GM23338 (cell line): Measurements from ENCODE around the gene LAMC3. TPM values are rescaled to one million over a fixed set of nuclear protein-coding genes. Genes with fewer than 3 reads are reported as not detected.

Experiments
- ATAC-seq: fragments of 200-7000 bp; cut with Tn5 transposase; 3 replicates; pipeline ENCODE4 v1.9.1; 2020
- DNase-seq: peaks from one replicate; pipeline ENCODE4 v3.0.0-alpha.2; 2015; ENCODE audit warnings: low spot score
- H2AFZ ChIP-seq: fragments of 200-600 bp; sonication (generic); 2 replicates; pipeline ENCODE4 v1.8.0; 2016; ENCODE audit warnings: antibody characterized with exemption, mild to moderate bottlenecking, moderate library complexity
- H3F3A ChIP-seq: fragments of 200-600 bp; sonication (generic); replicated peaks from 2 replicates; pipeline ENCODE4 v1.8.0; 2017; ENCODE audit warnings: antibody characterized with exemption, mixed run types, low read depth
- H3K27ac ChIP-seq: fragments of 200-600 bp; sonication (generic); 2 replicates; pipeline ENCODE4 v1.6.1; 2016; ENCODE audit warnings: low read depth
- H3K27me3 ChIP-seq: fragments of 200-600 bp; sonication (generic); 2 replicates; pipeline ENCODE4 v1.8.0; 2016; ENCODE audit warnings: mild to moderate bottlenecking, mixed run types, moderate library complexity; ENCODE audit not compliant: insufficient read depth
- H3K36me3 ChIP-seq: fragments of 200-600 bp; sonication (generic); 2 replicates; pipeline ENCODE4 v1.8.0; 2016; ENCODE audit warnings: mild to moderate bottlenecking; ENCODE audit not compliant: insufficient read depth
- H3K4me1 ChIP-seq: fragments of 200-600 bp; sonication (generic); 2 replicates; pipeline ENCODE4 v1.8.0; 2016; ENCODE audit warnings: mild to moderate bottlenecking, moderate library complexity; ENCODE audit not compliant: insufficient read depth
- H3K4me2 ChIP-seq: fragments of 200-600 bp; sonication (generic); 2 replicates; pipeline ENCODE4 v1.7.1; 2017; ENCODE audit warnings: mixed run types
- H3K4me3 ChIP-seq: fragments of 200-600 bp; sonication (generic); 2 replicates; pipeline ENCODE4 v1.6.1; 2016; ENCODE audit warnings: mixed run types
- H3K79me2 ChIP-seq: fragments of 200-600 bp; sonication (generic); replicated peaks from 2 replicates; pipeline ENCODE4 v1.8.0; 2017; ENCODE audit warnings: mild to moderate bottlenecking; ENCODE audit not compliant: insufficient read depth
- H3K9me2 ChIP-seq: fragments of 200-600 bp; sonication (generic); 2 replicates; pipeline ENCODE4 v1.8.0; 2017; ENCODE audit not compliant: insufficient read depth
- H4K20me1 ChIP-seq: fragments of 200-600 bp; sonication (generic); replicated peaks from 2 replicates; pipeline ENCODE4 v1.8.0; 2017; ENCODE audit warnings: mild to moderate bottlenecking; ENCODE audit not compliant: insufficient read depth
- H3K27ac Mint-ChIP-seq: 2 replicates; pipeline ENCODE4 v1.8.0; 2020; ENCODE audit warnings: inconsistent platforms, mild to moderate bottlenecking, moderate library complexity, mixed read lengths
- H3K27me3 Mint-ChIP-seq: 3 replicates; pipeline ENCODE4 v1.8.0; 2022; ENCODE audit warnings: low read depth, mild to moderate bottlenecking, moderate library complexity, mixed read lengths, inconsistent platforms; ENCODE audit not compliant: insufficient read depth, poor library complexity
- H3K36me3 Mint-ChIP-seq: 3 replicates; pipeline ENCODE4 v1.8.0; 2021; ENCODE audit warnings: low read depth, mild to moderate bottlenecking, inconsistent platforms, moderate library complexity, mixed read lengths
- H3K4me1 Mint-ChIP-seq: 3 replicates; pipeline ENCODE4 v1.8.0; 2020; ENCODE audit warnings: mild to moderate bottlenecking, inconsistent platforms, mixed read lengths
- H3K4me3 Mint-ChIP-seq: 3 replicates; pipeline ENCODE4 v1.8.0; 2021; ENCODE audit warnings: moderate library complexity, mild to moderate bottlenecking, inconsistent platforms, mixed read lengths
- H3K9me3 Mint-ChIP-seq: 3 replicates; pipeline ENCODE4 v1.8.0; 2020; ENCODE audit warnings: moderate library complexity, mild to moderate bottlenecking, inconsistent platforms, mixed read lengths
- CREB1 ChIP-seq: fragments of 250-450 bp; sonication (Bioruptor Pico); IDR thresholded peaks from 2 replicates; pipeline ENCODE4 v1.5.0; 2020; ENCODE audit warnings: low read depth, mild to moderate bottlenecking, moderate library complexity
- EZH2phosphoT487 ChIP-seq: fragments of 200-600 bp; sonication (generic); IDR thresholded peaks from one replicate; pipeline ENCODE4 v1.8.1; 2018; ENCODE audit warnings: antibody characterized with exemption; ENCODE audit not compliant: unreplicated experiment
- JUNB ChIP-seq: IDR thresholded peaks from one replicate; pipeline ENCODE4 v1.6.1; 2016; ENCODE audit warnings: antibody characterized with exemption; ENCODE audit not compliant: unreplicated experiment
- NANOG ChIP-seq: IDR thresholded peaks from 2 replicates; pipeline ENCODE4 v1.6.1; 2016; ENCODE audit warnings: antibody characterized with exemption, borderline replicate concordance
- POLR2AphosphoS5 ChIP-seq: IDR thresholded peaks from 2 replicates; pipeline ENCODE4 v1.6.1; 2016; ENCODE audit warnings: antibody characterized with exemption, low read depth
- ZNF114 ChIP-seq: fragments of 250-450 bp; sonication (Bioruptor Pico); IDR thresholded peaks from 2 replicates; pipeline ENCODE4 v1.5.0; 2020; ENCODE audit warnings: mild to moderate bottlenecking, moderate library complexity
- ZNF331 ChIP-seq: fragments of 250-450 bp; sonication (Bioruptor Pico); IDR thresholded peaks from 2 replicates; pipeline ENCODE4 v1.5.0; 2020; ENCODE audit warnings: low read depth, mild to moderate bottlenecking, moderate library complexity
- polyA plus RNA-seq: library from polyadenylated mRNA; unstranded; fragments of >200 nt; fragmentation: Nextera tagmentation; extraction: Ambion mirVana; gene quantifications from 2 replicates; pipeline ENCODE4 v1.2.1, GENCODE V29; 2016
- total RNA-seq: library from RNA; depleted of rRNA; stranded (reverse); fragments of >200 nt; shearing (Covaris generic); gene quantifications from 2 replicates; pipeline ENCODE4 v1.2.3, GENCODE V29; 2014
- TF ChIP-seq, protein P1 (sequence below), 2 experiments: fragments of 200-600 bp in 1 of 2; sonication (generic) in 1 of 2; conservative IDR thresholded peaks; 2 replicates each; pipeline versions ENCODE4 v1.5.1 to v1.6.1; 2016 to 2017; ENCODE audit warnings: antibody characterized with exemption in 2 of 2, low read depth in 2 of 2, mild to moderate bottlenecking in 2 of 2, moderate library complexity in 1 of 2
- TF ChIP-seq, protein P2 (sequence below): IDR thresholded peaks from one replicate; pipeline ENCODE4 v1.6.1; 2018; ENCODE audit warnings: antibody characterized with exemption; ENCODE audit not compliant: unreplicated experiment

The LAMC3 gene
- total and polyA plus RNA-seq, 2 experiments from 2014 or later, result 9.0 to 27.4 TPM

DNA sequence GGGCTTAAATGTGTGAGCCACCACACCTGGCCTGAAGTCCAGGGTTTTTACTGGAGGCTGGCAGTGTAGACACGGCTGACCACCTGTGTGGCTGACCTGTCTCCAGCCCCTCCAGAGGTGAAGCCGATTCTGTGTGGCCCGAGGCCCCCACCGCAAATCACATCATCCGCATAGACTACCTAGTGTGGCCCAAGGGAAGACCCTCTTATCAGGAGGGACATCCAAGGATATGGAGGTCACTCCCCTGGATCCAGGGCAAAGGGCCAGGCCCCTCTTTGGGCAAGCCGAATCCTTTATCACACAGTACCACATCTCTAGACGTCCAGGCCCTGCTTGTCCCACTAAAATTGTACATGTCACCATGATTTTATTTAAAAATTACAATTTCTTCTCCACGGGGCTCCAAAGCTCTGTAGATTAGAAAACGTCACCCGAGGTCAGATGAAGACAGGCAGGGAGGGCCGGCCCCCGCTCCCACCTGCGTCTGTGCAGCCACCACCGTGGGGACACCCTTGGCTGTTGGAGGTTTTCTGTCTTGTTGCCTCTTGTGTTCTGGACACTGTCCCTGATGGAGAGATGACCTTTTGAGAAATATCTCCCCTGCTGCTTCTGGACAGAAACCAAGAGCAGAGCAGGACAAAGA lies 20.1 kb downstream of the LAMC3 start (continued):
- TF ChIP-seq, protein P1, sequence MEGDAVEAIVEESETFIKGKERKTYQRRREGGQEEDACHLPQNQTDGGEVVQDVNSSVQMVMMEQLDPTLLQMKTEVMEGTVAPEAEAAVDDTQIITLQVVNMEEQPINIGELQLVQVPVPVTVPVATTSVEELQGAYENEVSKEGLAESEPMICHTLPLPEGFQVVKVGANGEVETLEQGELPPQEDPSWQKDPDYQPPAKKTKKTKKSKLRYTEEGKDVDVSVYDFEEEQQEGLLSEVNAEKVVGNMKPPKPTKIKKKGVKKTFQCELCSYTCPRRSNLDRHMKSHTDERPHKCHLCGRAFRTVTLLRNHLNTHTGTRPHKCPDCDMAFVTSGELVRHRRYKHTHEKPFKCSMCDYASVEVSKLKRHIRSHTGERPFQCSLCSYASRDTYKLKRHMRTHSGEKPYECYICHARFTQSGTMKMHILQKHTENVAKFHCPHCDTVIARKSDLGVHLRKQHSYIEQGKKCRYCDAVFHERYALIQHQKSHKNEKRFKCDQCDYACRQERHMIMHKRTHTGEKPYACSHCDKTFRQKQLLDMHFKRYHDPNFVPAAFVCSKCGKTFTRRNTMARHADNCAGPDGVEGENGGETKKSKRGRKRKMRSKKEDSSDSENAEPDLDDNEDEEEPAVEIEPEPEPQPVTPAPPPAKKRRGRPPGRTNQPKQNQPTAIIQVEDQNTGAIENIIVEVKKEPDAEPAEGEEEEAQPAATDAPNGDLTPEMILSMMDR (conservative IDR thresholded peaks at IDR 0.05; ENCODE audit: low read depth in 2 of 2), result no peak
- TF ChIP-seq NANOG (no peak), POLR2AphosphoS5 (no peak), JUNB (no peak), ZNF331 (CRISPR knock-in tag) (no peak), EZH2phosphoT487 (no peak), ZNF114 (CRISPR knock-in tag) (no peak), CREB1 (CRISPR knock-in tag) (no peak)
- TF ChIP-seq, protein P2, sequence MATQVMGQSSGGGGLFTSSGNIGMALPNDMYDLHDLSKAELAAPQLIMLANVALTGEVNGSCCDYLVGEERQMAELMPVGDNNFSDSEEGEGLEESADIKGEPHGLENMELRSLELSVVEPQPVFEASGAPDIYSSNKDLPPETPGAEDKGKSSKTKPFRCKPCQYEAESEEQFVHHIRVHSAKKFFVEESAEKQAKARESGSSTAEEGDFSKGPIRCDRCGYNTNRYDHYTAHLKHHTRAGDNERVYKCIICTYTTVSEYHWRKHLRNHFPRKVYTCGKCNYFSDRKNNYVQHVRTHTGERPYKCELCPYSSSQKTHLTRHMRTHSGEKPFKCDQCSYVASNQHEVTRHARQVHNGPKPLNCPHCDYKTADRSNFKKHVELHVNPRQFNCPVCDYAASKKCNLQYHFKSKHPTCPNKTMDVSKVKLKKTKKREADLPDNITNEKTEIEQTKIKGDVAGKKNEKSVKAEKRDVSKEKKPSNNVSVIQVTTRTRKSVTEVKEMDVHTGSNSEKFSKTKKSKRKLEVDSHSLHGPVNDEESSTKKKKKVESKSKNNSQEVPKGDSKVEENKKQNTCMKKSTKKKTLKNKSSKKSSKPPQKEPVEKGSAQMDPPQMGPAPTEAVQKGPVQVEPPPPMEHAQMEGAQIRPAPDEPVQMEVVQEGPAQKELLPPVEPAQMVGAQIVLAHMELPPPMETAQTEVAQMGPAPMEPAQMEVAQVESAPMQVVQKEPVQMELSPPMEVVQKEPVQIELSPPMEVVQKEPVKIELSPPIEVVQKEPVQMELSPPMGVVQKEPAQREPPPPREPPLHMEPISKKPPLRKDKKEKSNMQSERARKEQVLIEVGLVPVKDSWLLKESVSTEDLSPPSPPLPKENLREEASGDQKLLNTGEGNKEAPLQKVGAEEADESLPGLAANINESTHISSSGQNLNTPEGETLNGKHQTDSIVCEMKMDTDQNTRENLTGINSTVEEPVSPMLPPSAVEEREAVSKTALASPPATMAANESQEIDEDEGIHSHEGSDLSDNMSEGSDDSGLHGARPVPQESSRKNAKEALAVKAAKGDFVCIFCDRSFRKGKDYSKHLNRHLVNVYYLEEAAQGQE, result no peak

DNA sequence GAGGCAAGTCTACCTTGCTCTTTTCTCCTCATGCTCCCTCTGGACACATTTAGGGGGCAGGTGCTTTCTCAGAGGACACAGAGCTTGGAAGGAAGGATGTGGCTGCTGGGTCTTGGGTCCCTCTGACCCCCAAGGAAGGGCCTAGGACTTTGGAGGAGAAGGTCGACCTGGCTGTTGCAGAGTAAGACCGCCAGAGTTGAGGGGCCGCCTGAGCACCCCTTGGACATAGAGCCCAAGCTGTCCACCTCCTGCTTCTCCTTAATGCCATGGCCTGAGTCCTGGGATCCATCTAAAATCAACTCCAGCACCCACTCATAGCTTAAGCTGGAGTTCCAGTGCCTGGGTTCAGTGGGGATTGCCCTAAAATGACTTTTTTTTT lies 20.6 kb downstream of the LAMC3 start:
- Histone ChIP-seq H3K27ac (no peak overlapping the region), H3F3A (no peaks in the 10 kb centered on the region), H3K4me2 (no peak overlapping the region), H3K36me3 (no peaks in the 10 kb centered on the region), H2AFZ (no peak overlapping the region), H4K20me1 (no peaks in the 10 kb centered on the region), H3K27me3 (no peaks in the 10 kb centered on the region), H3K9me2 (no peaks in the 10 kb centered on the region), H3K79me2 (no peaks in the 10 kb centered on the region), H3K4me3 (no peak overlapping the region), H3K4me1 (no peaks in the 10 kb centered on the region; the same call in 1 of the 2 replicates)
- H3K9me3 Mint-ChIP-seq, result peaks cover 3% of the 10 kb centered on the region; the same call in 1 of the 3 replicates
- ATAC-seq (no peak), DNase-seq (no peak)
- H3K4me3 Mint-ChIP-seq, result no peak overlapping the region
- peaks cover 10% of the 10 kb centered on the region for H3K27me3 Mint-ChIP-seq
- no peaks in the 10 kb centered on the region; the same call in 2 of the 3 replicates for H3K36me3 Mint-ChIP-seq
- TF ChIP-seq EZH2phosphoT487, result no peak
- H3K27ac Mint-ChIP-seq, result no peak overlapping the region
- H3K4me1 Mint-ChIP-seq, result peaks cover 7% of the 10 kb centered on the region
